GM12873 (cell line): ENCODE results near the gene KRABD2.

Experiments used
- CTCF ChIP-seq: IDR thresholded peaks from 2 replicates; pipeline ENCODE4 v1.5.1; 2012; ENCODE audit warnings: low read depth, mild to moderate bottlenecking, moderate library complexity, low read length, control low read depth; ENCODE audit not compliant: insufficient read depth; ENCODE audit errors: missing control alignments

Gene KRABD2

DNA sequence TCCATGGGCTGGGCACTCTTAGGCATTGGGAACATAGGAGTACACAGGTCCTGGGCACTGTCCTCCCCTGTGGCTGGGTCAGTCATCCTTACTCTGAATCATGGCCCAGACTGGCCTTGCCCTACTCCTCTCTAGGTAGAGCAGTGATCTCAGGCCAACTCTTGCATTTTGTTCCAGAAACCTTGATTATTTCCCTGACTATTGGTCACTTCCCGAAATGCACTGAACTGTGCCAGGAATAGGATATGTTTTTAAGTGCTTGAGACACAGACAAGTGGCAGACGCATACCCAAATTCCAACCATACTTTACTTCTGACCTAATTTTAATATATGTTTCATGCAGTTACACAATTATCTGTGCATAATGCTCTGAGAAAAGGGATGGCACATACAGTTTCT lies 10.3 kb downstream of the KRABD2 start:
- no peak for TF ChIP-seq CTCF

DNA sequence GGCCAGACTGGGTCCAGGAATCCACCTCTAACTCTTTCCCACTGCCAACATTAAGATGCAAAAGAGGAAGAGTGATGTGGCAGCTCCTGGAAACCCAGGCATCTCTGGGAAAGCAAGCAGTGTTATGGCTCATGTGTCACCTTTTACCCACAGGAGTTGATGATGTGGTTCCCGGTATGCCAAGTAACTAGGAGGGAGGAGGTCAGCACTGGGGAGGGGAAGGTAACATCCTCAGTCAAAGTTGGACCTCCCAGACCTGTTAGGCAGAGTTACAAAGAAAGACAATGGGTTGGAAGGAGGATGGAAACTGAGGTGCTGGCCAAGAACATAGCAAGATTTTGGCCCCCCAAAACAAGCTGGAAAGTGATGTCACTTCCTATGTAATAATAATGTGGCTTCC lies 11.4 kb downstream of the KRABD2 start:
- no peak for TF ChIP-seq CTCF

DNA sequence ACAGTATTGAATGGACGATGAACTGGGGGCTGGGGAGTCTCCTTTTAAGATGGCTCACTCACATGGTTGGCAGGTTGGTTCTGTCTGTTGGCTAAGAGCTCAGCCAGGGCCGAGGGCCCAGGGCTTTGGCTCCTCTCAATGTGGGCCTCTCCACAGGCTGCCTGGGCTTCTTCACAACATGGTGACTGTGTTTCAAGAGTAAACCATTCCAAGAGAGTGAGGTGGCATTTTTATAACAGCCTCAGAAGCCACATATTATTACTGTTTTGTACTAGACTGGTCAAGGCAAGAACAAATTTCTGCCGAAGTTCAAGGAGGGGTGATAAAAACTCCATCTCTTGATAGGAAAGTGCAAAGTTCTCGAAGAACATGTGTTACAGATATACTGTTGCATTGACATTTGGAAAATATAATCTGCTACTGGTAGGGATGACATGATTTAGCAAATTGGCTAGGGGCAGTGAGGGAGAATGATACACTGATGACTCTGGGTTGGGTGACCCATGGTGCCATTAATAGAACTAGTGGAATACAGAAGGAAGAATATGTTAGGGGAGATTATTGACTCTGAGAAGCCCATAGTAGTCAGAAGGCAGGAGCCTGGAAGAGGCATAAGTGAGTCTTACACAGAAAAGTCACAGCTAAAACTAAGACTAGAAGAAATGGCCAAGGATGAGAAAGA lies 13.7 kb downstream of the KRABD2 start:
- TF ChIP-seq CTCF = no peak

DNA sequence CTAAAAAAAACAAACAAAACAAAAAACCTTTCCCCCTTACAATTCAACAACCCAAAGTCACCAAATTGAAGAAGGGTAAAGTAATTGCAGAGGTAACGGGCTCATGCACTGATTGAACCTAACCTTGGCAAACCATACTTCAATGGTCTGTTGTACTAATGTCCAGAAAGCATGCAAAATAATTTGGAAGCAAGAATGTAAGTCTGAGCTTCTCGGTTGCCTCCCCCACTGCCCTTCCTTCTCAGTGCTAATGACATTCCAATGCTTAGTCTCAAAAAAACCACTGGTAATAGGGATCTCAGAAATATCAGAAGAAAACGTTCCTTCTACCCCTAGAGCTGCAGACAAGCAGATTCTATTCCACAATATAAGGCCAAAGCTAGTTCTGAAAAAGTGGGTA lies 15.8 kb downstream of the KRABD2 start:
- no peak for TF ChIP-seq CTCF

DNA sequence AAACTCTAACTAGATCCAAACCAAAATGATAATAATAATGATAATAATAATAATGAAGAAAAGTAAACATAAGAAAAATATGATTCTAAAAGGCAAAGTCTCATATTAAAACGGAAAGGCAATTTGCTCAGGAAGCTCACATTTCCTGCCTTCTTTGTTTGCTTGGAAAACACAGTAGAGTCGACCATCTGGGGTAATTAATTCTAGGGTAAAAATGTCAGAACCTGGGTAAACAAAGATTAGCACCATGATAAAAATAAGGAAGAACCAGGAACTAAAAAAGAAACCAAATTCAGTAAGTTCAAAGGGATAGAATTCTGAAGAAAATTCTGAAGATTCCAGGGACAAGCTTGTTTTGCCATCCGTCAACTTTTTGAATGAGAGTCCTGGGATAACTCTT lies 16.2 kb downstream of the KRABD2 start:
- no peak for TF ChIP-seq CTCF

DNA sequence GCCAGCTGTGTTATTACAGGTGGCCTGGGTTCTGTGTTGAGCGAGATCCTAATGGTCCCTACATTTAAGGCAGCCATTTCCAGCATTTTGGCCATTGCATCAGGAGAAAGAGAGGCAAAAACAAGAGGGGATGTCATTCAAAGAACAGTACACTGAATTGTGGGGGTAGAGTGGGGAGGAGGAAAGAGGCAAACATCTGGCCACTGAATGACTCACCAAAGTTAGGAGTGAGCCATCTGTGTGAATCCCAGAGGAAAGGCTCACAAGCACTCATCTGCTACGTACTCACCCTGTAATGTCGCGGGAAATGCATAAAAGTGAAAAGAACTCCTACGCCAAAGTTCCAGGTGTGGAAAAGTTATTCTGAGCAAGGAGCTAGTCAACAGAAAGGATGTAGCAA lies 16.7 kb downstream of the KRABD2 start:
- no peak for TF ChIP-seq CTCF

DNA sequence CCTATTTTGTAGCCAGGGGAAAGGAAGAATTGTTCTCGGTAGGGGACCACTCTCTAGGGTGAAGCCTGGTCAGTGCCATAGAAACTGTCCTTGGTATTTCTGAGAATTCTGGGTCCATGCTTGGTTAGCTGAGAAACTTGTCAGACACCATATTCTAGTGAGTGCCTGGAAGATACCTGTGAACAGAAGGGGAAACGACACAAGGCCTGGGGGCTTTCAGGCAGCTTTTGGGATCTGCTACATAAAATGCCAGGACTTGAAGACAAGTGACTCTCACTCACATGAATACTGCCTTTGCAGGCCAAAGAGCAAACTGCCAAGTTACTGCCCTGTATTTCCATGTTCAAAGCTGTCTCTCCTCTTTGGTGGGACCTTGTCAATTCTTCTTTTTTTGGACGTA lies 18.6 kb downstream of the KRABD2 start:
- TF ChIP-seq CTCF = no peak
